Thyroid gland (tissue), 4 donors: Measurements from ENCODE around the gene ARL4A.

Source experiments
- POLR2A ChIP-seq, 2 donors: fragments of 450-650 bp; IDR thresholded peaks; one replicate each; pipeline ENCODE4 v1.6.1; 2017; ENCODE audit warnings: antibody characterized with exemption in 2 of 2, mild to moderate bottlenecking in 2 of 2, moderate library complexity in 1 of 2
- TF ChIP-seq, protein P1 (sequence below), 6 experiments: fragments of 200-600 bp in 3 of 6; fragments of 450-650 bp in 3 of 6; sonication (generic) in 3 of 6; IDR thresholded peaks; one replicate each; pipeline ENCODE4 v1.5.1; 2016 to 2019; ENCODE audit warnings: antibody characterized with exemption in 6 of 6, mild to moderate bottlenecking in 2 of 6, inconsistent platforms in 1 of 6, moderate library complexity in 1 of 6

DNA sequence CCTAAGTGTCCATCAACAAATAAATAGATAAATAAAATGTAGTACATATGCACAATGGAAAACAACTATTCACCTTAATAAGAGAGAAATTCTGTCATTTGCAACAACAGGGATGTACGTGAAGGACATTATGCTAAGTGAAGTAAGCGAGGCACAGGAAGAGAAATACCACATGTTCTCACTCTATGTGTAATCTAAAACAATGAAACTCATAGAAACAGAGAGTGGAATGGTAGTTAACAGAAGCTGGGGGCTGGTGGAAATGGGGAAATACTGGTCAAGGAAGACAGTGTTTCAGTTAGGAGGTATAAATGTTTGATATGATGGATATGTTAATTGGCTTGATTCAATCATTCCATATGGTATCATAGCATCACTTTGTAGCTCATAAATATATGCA lies 43.1 kb downstream of the ARL4A start:
- no peak for TF ChIP-seq POLR2A (IDR thresholded peaks at IDR 0.05)
- TF ChIP-seq, protein P1, sequence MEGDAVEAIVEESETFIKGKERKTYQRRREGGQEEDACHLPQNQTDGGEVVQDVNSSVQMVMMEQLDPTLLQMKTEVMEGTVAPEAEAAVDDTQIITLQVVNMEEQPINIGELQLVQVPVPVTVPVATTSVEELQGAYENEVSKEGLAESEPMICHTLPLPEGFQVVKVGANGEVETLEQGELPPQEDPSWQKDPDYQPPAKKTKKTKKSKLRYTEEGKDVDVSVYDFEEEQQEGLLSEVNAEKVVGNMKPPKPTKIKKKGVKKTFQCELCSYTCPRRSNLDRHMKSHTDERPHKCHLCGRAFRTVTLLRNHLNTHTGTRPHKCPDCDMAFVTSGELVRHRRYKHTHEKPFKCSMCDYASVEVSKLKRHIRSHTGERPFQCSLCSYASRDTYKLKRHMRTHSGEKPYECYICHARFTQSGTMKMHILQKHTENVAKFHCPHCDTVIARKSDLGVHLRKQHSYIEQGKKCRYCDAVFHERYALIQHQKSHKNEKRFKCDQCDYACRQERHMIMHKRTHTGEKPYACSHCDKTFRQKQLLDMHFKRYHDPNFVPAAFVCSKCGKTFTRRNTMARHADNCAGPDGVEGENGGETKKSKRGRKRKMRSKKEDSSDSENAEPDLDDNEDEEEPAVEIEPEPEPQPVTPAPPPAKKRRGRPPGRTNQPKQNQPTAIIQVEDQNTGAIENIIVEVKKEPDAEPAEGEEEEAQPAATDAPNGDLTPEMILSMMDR (IDR thresholded peaks at IDR 0.05), result no peak
